ENCODE results near the gene DPH3.
"Not testable (repeated sequence)": the region's sequence is repeated elsewhere in the genome, so short reads cannot be mapped to it uniquely, and the experiment has no call there.

The DPH3 gene

DNA sequence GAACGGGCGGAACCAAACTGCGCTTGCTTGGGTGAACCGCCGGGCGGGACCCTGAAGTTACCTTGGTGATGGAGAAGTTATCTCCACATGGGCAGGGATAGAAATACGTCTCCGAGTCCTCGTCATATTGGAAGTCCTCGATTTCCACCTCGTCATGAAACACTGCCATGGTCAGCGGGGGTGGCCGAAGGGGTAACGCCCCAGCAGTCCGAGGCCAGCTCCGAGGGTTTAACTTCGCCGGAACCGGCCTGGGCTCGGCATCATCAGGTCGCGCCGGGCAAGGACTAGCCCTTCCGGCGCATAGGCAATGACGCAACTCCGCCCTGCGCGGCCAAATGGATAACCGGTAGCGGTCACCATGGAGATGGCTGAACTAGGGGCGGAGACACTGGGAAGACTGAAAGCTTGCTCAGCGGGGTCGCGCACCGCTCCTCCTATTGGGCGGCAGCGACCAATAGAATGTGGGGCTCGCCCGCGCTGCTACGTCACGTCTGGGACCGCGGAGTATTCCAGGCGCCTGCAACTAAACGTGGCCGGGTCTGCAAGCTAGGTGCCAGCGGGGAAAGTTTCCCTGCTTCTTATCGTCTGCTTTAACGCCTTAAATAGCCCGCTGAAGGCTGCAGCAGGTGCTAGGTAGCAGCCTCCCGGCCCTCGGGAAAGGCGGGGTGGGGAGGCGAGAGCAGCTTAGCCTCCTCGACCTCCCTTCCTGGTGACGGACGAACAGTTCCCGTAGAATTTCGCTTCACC, at the start of gene DPH3, which contains the start of gene OXNAD1:
DPH3 (minus strand) TSS at position 236 of the 747 bp plus-strand sequence; CDS start at position 169, 67 bp downstream.
OXNAD1 (plus strand) TSS at position 505 of the 747 bp plus-strand sequence. CDS start 5,741 bp downstream, outside the sequence.
- peak; percentile 100 for DNase-seq

GRCh38 chr3:16313886-16314645, 49.3 kb upstream of the DPH3 start:
- no peak for DNase-seq

DNA sequence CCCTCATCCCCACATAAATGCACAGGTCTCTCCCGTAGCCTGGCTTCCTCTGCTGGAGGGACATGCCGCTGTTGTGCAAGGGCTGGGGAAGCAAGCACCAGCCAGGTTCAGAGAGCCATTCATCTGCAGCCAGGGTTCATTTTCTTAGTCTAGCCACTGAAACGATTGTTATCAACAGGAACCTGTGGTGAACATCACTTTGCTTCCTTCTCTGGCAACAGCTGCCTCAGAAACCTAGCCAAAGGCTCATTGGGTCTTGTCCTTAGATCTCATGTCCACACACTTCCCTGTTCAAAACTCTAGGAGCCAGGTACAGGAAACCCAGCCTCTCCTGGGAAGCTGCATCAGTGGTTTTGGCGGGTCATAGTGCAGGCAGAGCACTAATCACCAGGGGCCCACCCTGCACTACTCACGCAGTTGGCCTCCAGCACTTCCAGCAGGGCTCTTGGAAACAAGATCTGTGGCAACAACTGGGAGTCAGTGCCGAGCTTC, 47.3 kb upstream of the DPH3 start:
- peak; percentile 80 for DNase-seq

DNA sequence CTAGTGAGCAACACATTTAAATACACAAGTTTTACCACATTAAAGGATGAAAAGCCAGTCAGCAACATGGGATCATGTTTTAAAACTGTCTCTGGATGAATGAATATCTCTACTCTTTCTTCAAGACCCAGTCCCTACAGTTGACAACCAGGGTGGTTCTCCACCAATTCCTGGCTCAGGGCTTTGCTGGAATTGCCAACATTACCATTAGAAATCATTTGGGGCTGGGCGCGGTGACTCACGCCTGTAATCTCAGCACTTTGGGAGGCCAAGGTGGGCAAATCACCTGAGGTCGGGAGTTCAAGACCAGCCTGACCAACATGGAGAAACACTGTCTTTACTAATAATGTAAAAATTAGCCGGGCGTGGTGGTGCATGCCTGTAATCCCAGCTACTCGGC, 45.7 kb upstream of the DPH3 start:
- DNase-seq: not testable (repeated sequence)

DNA sequence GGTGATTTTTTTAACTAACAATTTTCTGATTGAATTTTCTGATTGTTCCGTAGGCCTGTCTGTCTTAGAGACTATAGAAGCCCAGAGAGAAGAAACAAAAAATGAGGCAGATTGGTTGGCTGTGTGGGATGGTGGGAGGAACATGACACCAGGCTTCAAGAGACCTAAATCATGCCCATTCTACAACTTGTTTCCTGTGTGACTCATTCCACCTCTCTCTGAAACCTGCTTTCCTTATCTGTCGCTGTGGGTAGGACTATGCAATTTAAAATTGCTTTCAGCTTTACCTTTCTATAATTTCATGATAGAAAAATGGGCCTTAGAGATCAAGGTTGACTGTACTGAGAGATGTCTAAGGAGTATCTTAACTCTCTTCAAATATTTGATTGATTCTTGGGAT, 44.8 kb upstream of the DPH3 start:
- peak; percentile 76 for DNase-seq

DNA sequence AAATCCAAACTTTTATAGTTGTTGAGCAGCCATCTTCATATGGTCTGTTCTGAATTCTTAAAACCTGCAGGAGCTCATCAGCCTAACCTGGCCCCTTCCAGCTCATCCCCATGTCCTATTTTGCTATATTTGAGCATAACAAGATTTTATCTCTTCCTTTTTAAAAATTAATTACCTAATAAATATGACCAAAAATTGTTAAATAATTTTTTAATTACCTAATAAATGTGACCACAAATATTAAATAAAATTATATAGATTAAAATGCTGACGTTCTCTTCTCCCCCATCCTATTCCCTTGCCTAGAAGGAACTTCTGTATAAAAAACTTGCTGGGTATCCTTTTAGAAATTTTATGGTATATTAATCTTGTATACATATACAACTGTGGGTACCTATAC, 44.0 kb upstream of the DPH3 start:
- no peak for DNase-seq

GRCh38 chr3:16307832-16308531, 43.2 kb upstream of the DPH3 start:
- DNase-seq: no peak

- peak; percentile 75 for DNase-seq
These were observed 40.4 kb upstream of the DPH3 start for GRCh38 chr3:16305111-16305541.

DNA sequence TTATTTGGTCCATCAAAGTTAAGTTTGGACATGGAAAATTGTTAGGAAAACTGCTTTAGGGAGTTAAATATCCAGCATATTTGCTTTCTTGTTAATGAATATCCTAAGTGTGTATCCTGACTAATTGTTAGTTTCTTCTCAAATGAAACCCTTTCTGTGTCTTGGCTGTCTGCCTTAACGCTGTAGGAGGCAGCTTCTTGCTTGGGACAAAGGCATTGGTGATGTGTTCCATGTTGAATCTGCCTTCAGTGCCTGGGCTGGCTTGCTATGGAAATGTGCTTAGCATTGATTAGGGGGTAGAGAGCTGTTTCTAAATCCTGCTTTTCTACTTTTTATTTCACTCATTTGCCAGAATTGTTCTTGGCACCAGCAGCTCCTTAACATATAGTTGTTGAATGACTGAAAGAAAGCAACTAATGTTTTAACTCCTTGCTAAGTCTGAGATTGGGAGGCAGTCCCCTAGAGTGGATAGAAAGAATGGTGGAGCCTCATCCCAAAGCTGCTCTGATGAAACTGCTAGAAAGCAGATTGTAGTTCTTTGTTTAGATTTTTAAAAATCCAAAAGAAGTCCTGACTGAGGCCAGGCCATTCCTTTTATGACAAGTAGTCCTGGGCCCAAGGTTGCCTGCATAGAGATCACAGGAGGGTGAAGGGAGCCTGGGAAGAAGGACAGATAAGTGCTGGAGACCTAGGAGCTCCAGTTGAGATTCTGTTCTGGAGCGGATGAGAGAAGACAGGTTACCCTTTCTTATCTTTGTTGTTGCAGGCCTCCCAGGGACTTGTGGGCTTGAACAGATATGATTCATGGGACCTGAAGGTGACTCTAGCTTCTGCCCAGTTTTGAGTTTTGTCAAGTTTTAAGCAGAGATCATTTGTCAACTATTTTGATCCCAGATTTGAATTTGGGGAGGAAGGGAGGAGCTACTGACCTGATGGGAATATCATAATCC, 39.6 kb upstream of the DPH3 start:
- DNase-seq: no peak

DNA sequence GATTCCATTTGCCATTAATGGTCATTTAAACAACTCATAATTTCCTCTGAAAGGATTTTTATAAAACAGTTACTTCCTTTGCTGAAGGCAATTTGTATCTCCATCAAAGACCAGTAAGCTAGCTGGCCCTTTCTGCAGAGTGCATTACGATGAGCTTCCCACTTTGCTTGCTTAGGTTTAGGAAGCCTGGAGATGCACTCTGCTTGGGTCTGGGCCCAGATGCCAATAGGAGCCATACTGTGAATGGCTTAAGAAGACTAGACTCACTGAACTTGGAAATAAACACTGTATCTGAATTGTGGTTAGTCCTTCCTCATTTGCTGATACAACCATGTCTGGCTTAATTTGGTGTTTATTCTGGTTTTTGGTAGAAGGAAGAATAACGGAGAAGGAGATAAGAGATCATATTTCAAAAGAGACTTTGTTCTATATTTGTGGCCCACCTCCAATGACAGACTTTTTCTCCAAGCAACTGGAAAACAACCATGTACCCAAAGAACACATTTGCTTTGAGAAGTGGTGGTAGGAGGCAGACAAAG, 38.4 kb upstream of the DPH3 start:
- no peak for DNase-seq

GRCh38 chr3:16302082-16302631, 37.4 kb upstream of the DPH3 start:
- DNase-seq: no peak

DNA sequence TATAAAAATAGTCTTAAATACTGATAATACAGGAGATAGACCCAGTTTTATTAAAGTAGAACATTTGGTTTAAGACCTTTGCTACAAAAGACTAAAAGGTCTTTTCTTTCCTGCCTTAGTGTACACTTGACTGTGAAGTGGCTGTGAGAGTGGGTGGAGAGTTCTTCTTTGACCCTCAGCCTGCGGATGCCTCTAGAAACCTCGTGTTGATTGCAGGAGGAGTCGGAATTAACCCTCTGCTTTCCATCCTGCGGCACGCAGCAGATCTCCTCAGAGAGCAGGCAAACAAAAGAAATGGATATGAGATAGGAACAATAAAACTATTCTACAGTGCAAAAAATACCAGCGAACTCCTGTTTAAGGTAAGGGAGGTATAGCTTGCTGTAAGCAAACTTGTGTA, 36.8 kb upstream of the DPH3 start:
- no peak for DNase-seq

DNA sequence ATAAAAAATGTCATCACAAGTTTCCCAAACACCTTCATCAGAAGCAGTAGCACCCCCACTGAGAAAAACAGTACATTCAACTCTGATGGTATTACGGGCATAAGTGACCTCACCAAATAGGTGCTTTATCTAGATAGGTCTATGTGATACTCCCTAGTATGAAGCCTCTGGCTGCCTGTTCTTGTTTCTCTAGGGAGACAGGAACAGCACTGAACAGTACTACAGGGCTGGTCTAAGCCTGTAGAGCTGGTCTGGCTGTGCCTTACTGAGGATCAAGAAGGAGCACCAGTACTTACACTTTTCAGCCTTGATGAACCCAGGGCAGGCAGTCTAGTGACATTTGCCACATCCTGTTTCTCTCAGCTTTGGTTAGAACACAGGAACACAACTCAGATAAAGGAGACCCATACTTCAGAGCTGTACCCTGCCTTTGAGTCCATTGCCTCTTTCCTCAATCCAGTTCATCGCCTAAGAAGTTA, 36.2 kb upstream of the DPH3 start:
- peak; percentile 76 for DNase-seq

- DNase-seq: no peak
These were observed 35.6 kb upstream of the DPH3 start for GRCh38 chr3:16300307-16300706.

DNA sequence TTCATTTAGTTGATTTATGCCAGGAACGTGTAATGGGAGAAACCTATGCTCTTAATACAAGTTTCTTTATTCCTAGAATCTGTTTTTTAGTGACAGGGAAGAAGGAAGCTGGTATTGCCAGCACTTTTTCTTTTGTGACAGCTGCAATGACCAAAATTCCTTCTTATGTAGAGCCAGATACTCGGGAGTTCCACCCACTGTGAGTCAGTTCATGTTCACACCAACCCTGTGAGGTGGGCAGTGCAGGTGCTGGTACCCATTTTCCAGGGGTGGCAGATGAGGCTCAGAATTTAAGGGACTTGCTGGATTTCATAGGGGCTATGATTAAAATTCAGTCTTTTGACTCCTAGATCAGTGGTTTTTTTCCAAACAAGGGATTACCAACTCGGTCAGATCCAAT, 35.0 kb upstream of the DPH3 start:
- no peak for DNase-seq

GRCh38 chr3:16298891-16299290, 34.1 kb upstream of the DPH3 start:
- DNase-seq: no peak

- no peak for DNase-seq
These were observed 33.5 kb upstream of the DPH3 start for GRCh38 chr3:16297997-16298885.

DNA sequence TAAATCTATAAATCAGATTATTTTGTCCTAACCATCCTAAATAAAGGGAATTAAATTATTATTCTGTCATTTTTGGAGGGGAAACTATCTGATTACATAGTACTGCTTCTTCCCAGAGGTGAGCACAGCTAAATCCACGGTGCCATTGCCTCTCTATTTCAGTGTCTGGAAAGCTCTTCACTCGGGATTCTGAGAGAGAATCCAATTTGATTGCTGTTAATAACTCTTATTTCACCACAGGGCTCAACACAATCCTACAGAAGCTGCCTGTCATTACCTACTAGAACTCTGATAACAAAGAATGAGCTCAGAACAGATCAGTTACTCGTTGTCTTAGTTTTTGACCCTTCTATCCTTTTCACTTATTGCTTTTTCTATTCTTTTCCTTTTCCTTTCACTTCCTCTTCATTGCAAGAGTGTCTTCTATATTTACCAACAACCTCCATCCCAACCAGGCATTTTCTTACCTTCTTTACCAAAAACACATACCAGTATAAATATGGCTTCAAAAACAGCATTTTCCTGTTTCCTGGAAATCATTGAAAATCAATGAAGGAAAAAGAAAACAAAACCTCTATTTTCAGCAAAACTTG, 30.7 kb upstream of the DPH3 start:
- no peak for DNase-seq

DNA sequence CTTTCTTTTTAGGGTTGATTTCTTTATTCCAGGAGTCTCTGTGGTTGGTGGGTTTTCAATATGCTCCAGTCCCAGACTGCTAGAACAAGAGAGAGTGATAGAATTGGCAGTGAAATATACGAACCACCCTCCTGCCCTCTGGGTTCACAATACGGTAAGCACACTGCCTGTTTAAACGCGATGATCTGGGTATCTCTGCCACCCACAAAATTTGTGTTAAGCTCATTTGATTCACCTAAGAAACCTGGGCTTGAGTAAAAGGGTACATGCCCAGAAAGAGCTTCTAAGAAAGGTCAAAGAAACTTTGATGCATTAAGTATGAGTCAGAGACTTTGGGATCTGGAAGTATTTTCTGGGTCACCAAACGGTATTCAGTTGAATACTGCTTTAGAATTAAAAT, 30.1 kb upstream of the DPH3 start:
- DNase-seq: no peak

- DNase-seq: no peak
These were observed 26.1 kb upstream of the DPH3 start for GRCh38 chr3:16290827-16291196.
